GM12864 (cell line): ENCODE measurements around the gene DNAJB14.
"Not testable (repeated sequence)": the region's sequence is repeated elsewhere in the genome, so short reads cannot be mapped to it uniquely, and the experiment has no call there.

ENCODE experiments used
- DNase-seq: peaks from one replicate; pipeline ENCODE4 v3.0.0-alpha.2; 2011; ENCODE audit warnings: low read depth
- H3K4me3 ChIP-seq: 2 replicates; pipeline ENCODE4 v1.5.1; 2011; ENCODE audit warnings: mild to moderate bottlenecking, low read depth, low read length, control low read depth
- CTCF ChIP-seq: IDR thresholded peaks from 2 replicates; pipeline ENCODE4 v1.5.1; 2011; ENCODE audit warnings: low read depth, mild to moderate bottlenecking, moderate library complexity, low read length, control low read depth, inconsistent platforms; ENCODE audit errors: missing control alignments

DNAJB14 gene

DNA sequence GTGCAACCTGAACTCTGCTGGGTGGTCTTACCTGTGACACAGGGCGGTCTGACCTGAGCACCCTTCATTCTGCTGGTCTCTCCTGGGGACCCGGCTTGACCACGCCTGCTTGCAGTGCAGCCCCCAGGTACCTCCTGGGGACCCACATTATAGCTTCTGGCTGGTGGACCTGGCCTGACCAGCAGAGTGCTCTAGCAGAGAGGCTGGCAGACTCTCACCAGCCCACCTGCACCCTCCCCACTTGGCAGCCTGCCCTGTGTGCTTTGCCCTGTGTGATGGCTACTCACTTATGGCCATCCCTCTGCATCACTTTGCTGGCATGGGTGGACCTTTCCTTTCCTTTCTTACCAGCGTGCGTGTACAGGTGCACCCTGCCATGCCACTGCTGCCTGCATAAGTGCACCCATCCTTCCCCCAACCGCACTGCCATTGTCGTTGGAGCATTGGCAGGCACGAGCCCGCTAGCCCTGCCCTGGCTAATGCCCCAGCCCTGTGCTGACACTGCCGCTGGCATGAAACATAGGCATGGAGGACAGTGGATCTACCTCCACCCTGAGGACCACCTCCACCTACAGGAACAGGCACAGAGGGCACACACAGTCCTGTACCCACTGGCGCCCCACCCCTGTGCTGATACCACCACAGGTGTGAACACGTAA lies 25.2 kb upstream of the DNAJB14 start:
- H3K4me3 ChIP-seq: no peak overlapping the region
- no peak for DNase-seq

DNA sequence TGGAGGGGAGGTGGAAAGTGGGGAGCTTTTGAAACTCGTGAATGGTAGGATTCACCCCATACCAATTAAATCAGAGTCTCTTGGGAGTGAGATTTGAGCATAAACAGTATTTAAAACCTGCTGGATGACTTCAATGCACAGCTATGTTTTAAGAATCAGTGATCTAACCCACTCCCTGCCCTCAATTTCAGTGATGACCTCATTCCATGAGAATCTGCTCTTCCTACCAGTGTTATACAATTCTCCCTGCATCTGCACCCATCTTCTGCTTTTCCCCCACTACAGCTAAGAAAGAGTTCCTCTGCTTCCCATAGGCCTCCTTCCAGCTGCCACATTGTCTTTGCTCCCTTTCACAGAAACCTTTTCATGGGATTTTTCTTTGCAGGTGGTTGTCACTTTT lies 21.9 kb upstream of the DNAJB14 start:
- no peak for DNase-seq
- no peak for TF ChIP-seq CTCF
- no peak overlapping the region for H3K4me3 ChIP-seq

More for the DNA sequence above, 25.2 kb upstream of the DNAJB14 start:
- no peak for TF ChIP-seq CTCF

DNA sequence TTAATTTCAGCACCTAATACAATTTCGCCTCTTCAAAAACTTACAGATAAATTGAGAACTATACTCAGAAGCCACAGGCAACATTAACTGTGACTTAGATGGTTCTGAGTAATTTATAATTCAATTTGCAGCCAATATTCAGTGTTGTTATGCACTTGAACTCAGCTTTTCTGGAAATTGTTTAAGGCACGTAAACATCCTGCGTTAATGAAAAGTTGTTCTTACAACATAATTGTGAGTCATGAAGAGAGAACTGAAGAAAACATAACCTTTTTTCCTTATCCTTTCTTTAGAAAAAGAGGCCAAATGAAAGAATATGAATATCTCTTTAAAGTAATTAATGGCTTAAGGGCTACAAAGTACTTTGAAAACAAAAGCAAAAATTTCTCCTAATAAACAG lies 20.3 kb upstream of the DNAJB14 start:
- TF ChIP-seq CTCF: no peak

GRCh38 chr4:99965674-99966350 lies 19.4 kb upstream of the DNAJB14 start:
- TF ChIP-seq CTCF: no peak
- H3K4me3 ChIP-seq: no peak overlapping the region
- no peak for DNase-seq

More for the DNA sequence above, 20.3 kb upstream of the DNAJB14 start:
- no peak for DNase-seq
- H3K4me3 ChIP-seq: no peak overlapping the region

- no peak for DNase-seq
- H3K4me3 ChIP-seq: no peak overlapping the region
- TF ChIP-seq CTCF: no peak
Measured at GRCh38 chr4:99965173-99965572, 18.8 kb upstream of the DNAJB14 start.

- no peak overlapping the region for H3K4me3 ChIP-seq
- DNase-seq: no peak
- TF ChIP-seq CTCF: no peak
Measured at GRCh38 chr4:99961711-99962110, 15.3 kb upstream of the DNAJB14 start.

DNA sequence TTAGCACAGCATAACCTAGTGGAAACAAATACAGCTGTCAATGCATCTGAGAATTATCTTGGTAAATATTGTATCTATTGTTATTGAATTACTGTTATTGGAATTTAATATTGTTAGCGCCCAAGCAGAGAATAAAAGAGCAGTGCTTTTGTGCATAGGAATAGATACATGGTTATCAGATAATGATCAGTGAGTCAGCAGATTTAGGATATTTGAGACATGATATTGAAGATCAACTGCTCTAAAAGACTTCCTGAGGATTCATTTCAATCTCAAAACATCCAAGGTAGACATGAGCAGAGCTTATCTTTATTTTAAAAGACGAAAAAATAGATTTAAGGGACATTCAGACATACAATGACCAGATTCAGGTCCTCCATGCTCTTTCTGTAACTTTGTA lies 14.2 kb upstream of the DNAJB14 start:
- TF ChIP-seq CTCF: no peak
- no peak for DNase-seq
- no peak overlapping the region for H3K4me3 ChIP-seq

DNA sequence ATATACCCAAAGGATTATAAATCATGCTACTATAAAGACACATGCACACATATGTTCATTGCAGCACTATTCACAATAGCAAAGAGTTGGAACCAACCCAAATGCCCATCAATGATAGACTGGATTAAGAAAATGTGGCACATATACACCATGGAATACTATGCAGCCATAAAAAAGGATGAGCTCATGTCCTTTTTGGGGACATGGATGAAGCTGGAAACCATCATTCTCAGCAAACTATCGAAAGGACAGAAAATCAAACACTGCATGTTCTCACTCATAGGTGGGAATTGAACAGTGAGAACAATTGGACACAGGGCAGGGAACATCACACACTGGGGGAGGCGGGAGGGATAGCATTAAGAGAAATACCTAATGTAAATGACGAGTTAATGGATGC lies 11.8 kb upstream of the DNAJB14 start:
- not testable (repeated sequence) for DNase-seq

More for the DNA sequence above, 11.8 kb upstream of the DNAJB14 start:
- H3K4me3 ChIP-seq: not testable (repeated sequence)
